Middle frontal gyrus (tissue), 1 donor: ENCODE measurements around the gene CFAP97.
"Not testable (repeated sequence)": the region's sequence is repeated elsewhere in the genome, so short reads cannot be mapped to it uniquely, and the experiment has no call there.

Source experiments
- DNase-seq: peaks from one replicate; pipeline ENCODE4 v3.0.0-alpha.2; 2015; ENCODE audit warnings: low spot score; ENCODE audit errors: extremely low spot score

The CFAP97 gene

DNA sequence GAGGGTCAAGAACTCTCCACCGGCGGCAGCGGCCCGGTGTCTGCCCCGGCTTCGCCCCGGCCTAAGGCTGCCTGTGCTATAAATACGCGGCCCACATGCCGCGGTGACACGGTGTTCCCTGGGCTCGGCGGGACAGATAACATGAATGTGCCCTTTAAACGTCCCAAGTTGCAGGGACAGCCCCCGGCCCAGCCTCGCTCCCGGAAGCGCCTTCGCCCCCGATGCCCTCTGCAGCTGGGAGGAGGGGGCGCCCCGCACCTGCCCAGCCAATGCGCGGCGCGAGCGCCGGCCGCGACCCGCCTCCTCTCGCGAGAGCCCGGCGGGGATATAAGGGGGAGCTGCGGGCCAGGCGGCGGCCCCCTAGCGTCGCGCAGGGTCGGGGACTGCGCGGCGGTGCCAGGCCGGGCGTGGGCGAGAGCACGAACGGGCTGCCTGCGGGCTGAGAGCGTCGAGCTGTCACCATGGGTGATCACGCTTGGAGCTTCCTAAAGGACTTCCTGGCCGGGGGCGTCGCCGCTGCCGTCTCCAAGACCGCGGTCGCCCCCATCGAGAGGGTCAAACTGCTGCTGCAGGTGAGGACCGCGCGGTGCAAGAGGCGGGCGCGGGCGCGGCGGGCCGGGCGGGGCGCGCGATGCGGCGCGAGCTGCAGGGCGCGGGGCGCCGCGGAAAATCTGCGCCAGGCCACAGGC is 60.7 kb downstream of the CFAP97 start, which contains the start of gene SLC25A4:
SLC25A4 (plus strand) TSS at position 355 of the 689 bp plus-strand sequence; CDS start at position 462, 107 bp downstream.
- DNase-seq: peak; percentile 84

DNA sequence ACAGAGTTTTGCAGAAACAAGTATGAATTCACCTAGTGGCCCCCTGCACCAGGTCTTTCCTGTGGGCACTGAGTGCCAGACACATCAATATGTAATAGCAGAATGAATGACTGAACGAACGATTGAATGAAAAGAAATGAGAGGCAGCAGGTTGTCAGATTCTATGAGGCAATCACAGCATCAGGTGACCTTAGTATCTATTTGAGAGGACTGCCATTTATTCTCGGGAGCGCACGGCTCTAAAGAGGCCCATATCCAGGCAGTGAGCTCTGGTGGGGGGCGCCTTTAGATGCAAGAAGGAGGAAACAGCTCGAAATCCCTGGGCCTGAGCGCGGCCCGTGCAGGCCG is 61.3 kb downstream of the CFAP97 start:
- DNase-seq: no peak

DNA sequence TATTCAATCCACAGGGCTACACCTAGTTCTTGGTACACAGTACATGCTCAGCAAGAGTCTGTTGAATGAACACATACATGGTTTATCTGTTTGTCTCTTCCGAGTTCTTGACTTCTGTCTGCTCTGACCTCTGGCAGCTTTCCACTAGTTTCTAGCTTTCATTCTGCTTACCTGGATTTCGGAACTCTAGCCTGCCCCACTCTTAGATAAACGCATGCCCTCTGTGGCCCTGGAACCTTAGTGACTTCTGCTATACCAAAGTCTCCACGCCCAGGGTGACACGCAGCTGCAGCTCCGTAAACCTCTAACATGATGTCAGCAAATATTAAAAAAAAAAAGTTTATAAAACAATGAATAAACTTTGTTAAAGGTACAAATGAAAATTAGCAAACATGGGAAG is 62.0 kb downstream of the CFAP97 start:
- DNase-seq: no peak

DNA sequence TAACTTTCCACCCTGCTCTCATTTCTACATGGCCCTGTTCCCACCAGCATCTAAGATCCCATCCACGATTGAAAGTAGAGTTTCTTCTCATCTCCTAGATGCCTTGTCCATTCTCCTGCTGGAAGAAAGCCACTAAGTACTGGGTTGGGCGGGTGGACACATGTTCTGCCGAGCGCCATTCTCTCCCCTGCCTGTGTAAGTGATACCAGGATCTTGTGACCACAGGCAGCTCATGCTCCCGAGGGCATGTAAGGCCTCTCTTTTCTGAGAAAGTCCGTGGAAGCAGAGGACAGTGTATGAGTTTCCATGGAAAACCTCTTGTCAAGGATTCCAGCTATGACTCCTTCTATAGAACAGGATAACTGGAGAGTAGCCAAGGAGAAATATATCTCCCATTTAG is 64.1 kb downstream of the CFAP97 start:
- no peak for DNase-seq

DNA sequence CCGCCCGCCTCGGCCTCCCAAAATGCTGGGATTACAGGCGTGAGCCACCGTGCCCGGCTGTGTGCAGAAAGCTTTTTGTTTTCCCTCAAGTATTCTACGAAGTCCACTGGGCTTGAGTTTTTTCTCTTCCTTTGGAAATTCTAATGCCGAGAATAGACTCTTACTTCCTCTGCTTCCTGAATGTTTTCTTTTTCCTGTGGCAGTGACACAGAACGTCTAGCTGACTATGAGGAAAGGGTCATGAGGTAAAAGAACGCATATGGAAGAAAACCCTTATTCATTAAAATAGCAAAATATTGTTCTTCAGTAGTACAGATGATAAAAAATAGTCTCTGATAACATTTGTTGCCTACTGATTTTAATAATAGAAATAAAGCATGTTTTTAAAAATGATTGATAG is 65.6 kb downstream of the CFAP97 start:
- no peak for DNase-seq

DNA sequence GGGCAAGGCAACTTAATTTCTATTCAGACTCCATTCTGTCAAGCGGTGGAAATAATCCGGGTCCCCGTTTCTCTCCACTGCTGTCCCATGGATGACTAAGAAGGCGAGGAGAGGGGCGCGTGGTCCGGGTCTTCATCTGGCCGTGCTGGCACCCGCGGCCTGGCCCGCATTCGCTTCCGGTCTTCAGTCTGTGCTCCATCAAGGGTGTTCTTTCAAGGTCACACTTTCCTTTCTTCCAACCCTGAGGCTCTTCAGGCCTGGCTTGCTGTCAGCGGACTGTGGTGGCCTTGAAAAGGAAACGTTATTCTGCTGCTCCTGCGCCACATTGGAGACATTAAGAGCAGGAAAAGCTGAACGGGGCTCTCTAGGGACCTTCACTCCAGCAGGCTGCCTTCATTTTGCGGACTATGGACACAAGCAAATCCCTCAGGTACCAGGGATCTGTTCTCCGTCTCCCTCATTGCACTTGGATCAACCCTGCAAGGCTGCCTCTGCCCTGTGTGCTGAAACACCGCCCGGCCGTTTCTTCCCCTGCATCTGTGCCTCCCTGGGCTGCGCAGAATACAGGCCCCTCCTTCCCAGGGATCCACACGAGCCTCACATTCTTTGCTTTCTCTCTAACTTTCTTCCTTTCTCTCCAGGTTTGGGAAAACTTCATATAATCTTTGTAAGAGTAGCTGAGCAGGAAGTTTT is 66.4 kb downstream of the CFAP97 start:
- no peak for DNase-seq

DNA sequence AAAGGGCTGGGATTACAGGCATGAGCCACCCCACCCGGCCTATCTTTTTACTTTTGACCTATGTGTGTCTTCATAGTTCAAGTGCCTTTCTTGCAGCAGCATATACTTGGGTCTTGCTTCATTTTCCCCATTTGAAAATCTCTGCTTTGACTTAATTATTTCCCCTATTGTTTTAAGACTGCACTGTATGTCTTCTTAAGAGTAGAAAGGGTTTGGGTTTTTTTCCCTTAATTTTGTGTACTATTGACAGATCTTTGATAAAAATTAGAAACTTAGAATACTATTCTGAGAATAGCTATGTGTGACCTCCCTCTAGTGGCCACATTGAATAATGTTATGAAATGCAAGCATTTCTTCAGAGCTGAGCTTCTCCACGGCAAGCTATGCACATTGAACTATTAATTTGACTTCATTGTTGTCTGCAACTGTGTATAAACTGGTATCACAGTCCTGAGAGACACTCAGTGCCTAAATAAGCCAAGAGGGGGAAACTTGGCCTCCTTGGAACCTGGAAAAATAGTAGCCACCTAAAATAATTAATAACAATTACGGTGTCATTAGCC is 69.4 kb downstream of the CFAP97 start:
- DNase-seq: peak; percentile 51

DNA sequence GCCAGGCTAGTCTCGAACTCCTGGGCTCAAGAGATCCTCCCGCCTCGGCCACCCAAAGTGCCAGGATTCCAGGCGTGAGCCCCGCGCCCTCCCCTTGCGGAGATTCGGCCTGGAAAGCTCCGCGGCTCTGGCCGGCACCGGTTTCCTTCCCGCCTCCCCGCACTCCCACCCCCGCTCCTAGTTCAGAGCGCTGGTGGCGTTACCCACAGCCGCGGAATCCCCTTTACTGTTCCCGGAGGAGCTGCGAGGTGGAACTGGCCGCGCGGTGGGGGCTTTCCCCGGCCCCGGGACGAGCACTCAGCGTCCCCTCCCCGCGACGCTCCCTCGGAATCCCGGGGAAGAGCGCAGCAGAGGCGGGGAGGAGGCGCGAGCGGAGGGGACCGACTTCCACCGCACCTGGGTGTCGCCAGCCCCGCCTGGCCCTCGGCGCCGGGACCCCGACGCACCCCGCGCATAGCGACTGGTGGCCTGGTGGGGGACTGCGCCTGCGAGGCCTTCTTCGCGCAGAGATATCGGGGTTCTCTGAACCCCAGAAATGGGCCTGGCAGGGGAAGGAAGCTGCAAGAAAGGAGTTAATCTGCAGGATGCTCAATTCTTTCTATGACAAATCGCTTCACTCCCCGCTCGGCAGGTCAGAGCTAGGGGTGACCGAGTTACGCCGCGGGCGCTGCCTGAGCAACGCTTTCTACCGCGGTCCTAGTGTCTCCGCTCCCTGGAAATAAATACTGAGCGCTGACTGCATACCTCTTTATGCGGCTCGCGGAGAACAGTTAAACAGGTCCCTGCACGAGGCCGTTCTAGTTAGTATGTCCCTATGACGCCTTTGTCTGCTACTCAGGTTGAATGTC is 75.3 kb downstream of the CFAP97 start:
- DNase-seq: no peak

DNA sequence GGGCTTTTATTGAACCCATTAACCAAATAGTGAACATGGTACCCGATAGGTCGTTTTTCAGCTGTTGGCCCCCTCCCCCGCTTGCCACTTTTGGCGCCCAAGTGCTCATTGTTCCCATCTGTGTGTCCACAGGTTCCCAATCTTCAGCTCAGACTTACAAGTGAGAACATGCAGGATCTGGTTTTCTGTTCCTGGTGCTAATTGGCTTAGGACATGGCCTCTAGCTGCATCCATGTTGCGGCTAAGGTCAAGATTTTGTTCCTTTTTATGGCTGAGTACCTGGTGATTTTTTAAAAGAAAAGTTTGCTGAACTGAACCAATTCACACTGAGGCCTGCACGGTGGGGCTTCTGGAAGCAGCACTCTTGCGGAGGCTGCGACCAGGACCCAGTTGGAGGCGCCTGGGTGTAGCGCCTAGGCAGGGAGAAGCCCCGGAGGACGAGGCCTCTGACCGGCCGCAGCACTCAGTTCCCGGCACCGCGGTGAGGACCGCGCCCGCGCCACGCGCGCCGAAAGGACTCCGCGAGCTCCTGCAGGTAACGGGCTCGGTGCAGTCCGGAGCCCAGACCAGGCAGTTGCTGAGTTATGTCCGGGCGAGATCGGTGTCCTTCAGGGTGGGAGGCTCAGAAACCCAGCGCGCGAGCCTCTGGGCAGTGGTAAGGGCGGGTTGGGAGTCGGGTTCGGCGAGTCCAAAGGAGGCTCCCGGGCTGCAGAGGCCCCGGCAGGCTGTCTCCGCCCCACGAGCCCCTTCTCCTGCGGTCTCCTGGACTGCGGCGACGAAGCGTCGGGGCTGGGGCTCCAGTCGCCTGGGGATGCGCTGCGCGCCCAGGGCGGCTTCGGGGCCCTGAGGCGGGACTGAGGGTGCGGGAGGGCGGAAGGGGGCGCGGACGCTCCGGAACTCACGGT is 76.5 kb downstream of the CFAP97 start:
- no peak for DNase-seq

DNA sequence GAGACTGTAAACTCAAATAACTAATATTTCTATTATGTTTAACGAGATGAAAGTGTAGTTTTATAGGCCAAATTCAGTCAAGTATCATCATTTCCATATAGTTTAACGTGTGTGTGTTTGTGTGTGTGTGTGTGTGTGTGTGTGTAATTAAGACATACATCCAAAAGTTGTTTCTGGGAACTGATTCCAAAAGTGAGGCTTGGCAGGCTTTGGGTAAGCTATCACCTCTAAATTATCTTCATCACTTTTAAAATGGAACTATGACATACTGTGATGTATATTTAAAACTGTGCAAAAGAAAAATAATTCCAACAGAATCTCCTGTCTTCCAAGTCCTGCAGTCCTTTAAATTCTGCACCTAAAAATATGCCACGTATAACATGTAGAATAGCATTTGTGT is 79.8 kb downstream of the CFAP97 start:
- DNase-seq: no peak

DNA sequence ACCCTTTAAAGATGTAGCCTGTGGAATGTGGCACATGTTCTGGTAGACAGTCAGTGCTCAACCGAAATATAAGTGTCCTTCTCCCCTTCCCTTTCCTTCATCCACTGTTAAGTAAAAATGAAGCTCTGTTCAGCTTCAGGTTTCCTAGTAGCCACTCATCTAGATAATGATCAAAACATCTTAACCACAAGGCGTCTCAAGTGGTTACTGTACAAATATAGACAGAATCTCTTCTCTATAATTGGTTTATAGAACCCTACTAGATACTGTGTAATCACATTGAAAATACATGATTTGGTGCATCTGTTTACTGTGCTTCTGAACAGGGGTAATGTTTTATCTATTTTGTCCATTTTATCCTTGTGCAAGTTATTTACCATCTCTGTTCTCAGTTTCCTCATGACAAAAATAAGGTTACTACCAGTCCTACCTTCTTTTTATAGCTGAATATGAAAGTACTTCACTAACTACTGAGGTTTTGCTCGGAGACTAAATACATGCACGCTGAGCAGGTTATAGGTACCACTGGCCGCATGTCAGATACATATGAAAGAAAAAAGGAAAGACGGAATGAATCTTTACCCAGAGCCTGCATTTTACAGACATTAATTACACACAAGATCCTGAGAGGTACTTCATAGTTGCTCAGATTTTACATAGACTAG is 81.0 kb downstream of the CFAP97 start:
- no peak for DNase-seq

DNA sequence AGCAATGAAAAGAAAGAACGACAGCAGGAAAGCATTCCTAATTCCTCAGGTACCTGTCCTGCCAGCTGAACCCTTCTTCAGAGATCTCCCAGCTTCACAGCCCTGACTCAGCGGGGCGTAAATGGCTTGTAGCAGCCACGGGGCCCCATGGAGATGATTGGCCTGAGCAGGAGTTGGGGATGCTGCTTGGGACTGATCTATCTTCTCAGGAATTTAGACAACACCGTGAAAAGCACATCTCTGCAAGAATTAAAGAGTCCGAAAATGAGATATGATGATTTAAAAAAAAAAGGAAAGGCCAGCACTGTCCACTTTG is 83.2 kb downstream of the CFAP97 start:
- DNase-seq: no peak

DNA sequence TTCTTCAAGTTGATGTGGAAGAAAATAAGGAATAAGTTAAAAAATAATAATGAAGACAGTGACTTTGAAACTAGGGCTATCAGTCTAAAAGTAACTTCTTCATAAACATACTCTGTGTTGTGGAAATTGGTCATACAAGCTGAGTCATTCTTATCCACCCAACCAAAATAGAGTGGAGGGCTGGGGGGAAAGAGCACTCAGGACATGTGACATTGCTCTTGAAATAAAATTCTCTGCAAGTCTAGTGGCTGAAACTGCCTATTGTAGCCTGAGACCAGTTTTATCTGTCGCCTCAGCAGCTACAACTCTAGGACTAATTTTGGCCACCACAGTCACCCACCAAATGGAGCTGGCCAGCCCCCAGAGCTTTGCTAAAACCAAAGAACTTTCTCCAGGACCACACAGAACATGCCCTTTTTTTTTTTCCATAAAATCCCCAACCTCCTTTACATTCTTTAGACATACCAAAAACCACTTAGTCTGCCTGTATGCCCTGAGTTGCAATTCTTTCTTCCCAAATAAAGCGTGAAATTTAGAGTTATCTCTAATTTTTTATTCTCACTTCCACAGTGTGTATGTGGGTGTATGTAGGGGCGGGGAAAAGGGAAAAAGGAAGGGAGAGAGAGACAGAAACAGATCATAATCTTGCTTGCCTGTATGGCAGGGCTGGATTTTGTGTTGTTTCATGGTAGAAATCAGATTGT is 83.7 kb downstream of the CFAP97 start:
- no peak for DNase-seq

DNA sequence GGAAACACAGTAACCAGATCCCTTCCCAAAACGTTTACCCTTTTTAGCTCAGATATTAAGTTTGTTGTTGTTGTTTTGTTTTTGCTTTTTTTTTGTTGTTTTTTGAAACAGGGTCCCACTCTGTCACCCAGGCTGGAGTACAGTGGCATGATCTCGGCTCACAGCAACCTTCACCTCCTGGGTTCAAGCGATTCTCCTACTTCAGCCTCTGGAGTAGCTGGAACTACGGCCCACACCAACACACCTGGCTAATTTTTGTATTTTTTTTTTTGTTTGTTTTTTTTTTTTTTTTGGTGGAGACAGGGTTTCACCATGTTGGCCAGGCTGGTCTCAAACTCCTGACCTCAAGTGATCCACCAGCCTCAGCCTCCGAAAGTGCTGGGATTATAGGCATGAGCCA is 84.3 kb downstream of the CFAP97 start:
- DNase-seq: not testable (repeated sequence)

DNA sequence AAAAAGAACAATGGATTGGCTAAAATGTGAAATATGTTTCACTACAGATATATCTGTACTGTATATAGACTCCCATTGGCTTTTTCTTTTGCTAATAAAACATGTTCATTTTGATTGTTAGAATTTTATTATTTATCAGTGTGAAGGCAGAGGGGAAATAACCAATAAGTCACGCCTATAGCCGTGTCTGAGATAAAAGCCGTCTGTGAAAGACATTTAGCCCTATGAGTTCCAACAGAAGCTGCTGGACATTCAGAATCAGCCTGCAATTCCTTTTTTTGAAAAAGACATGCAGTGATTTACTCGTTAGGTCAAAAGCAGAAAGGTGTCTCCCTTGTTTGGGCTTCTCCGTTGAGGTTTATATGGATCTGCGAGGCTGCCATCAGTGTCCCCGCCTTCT is 84.9 kb downstream of the CFAP97 start:
- DNase-seq: no peak

DNA sequence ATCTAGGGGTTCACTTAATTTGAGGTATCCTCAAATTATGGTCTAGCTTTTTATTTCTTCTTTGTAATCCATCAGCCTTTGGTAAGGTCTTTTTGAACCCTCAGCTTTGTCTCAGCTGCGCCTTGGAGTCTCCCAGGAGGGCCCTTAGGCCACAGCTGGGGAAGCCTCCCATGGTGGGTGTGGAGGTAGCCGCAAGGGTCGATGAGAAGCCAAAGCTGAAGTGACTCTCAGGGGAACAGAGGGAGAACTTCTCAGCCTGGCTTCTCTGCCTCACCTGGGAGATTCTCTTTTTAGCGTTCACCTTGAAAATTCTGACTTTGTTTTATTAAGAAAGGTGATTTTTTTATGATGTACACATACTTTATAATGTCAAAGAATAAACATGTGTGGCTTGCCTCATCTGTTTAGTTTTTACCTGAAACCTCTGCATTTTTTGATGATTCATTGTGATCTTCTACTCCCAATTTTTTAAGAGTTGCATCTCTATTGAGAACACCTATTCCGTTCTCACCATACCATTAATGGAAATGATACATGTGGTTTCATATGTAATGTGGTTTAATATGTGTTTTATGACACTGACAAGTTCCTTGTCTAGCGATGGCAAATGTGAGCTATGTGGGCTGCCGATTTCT is 86.4 kb downstream of the CFAP97 start:
- no peak for DNase-seq

DNA sequence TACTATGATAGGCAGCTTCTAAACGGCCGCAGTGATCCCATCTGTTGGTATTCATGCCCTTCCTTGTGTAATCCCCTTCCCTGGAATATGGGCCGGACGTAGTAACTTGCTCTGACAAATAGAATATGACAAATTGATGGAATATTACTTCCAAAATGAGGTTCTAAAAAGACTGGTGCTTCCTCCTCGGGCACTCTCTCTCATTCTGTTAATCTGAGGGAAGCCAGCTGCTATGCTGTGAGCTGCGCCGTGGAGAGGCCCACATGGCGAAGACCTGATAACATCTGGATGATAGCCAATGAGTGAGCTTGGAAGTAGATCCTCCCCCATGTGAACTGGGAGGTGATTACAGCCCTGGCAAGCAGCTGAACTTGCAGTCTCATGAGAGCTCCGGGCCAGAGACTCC is 88.0 kb downstream of the CFAP97 start:
- no peak for DNase-seq

DNA sequence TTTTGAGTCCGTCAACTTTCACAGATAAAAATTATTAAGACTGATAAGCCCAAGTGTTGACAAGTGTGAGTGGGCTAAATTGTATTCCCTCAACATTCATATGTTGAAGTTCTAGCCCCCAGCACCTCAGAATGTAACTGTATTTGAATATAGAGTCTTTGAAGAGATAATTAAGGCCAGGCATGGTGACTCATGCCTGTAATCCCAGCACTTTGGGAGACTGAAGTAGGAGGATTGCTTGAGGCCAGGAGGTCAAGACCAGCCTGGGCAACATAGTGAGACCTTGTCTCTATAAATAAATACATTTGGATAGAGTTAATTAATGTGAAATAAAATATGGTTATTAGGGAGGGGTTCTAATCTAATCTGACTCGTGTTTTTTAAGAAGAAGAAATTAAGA is 90.5 kb downstream of the CFAP97 start:
- no peak for DNase-seq

DNA sequence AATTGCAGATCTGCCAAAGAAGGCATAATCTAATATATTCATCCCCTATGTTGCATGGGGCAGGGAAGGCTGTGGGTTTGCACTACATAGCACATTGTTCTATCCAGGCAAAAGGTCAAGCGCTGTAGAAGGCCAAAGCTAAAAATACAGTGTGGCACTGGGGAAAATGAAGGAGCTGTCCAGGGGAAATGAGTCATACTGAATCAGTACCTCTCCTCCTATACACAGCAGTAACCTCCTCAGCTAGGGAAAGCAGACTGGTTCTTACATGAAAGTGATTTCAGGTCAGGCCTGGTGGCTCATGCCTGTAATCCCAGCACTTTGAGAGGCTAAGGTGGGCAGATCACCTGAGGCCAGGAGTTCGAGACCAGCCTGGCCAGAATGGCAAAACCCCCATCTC is 91.7 kb downstream of the CFAP97 start:
- DNase-seq: no peak
